Parathyroid adenoma (tissue), 2 donors: ENCODE results near the gene TIMM22.

Experiments used
- H2AFZ ChIP-seq: fragments of 300-600 bp; sonication (generic); one replicate; pipeline ENCODE4 v1.7.0; 2017; ENCODE audit warnings: antibody characterized with exemption, mild to moderate bottlenecking
- H3K27ac ChIP-seq: fragments of 300-600 bp; sonication (generic); one replicate; pipeline ENCODE4 v1.7.0; 2017
- H3K27me3 ChIP-seq: fragments of 300-600 bp; sonication (generic); one replicate; pipeline ENCODE4 v1.7.0; 2017; ENCODE audit warnings: low read length; ENCODE audit not compliant: control insufficient read depth, insufficient read depth
- H3K36me3 ChIP-seq: fragments of 300-600 bp; sonication (generic); one replicate; pipeline ENCODE4 v1.7.0; 2017; ENCODE audit warnings: low read length; ENCODE audit not compliant: control insufficient read depth, insufficient read depth
- H3K4me1 ChIP-seq: fragments of 300-600 bp; sonication (generic); one replicate; pipeline ENCODE4 v1.7.0; 2017; ENCODE audit warnings: control low read depth
- H3K4me2 ChIP-seq: fragments of 300-600 bp; sonication (generic); one replicate; pipeline ENCODE4 v1.7.0; 2017; ENCODE audit warnings: low read length
- H3K4me3 ChIP-seq: fragments of 300-600 bp; sonication (generic); one replicate; pipeline ENCODE4 v1.7.0; 2017; ENCODE audit warnings: low read depth, low read length
- H3K79me2 ChIP-seq: fragments of 300-600 bp; sonication (generic); one replicate; pipeline ENCODE4 v1.7.0; 2017; ENCODE audit warnings: control low read depth
- H3K9ac ChIP-seq: fragments of 300-600 bp; sonication (generic); one replicate; pipeline ENCODE4 v1.7.0; 2017; ENCODE audit warnings: mild to moderate bottlenecking
- H3K9me3 ChIP-seq: fragments of 300-600 bp; sonication (generic); one replicate; pipeline ENCODE4 v1.7.0; 2017; ENCODE audit warnings: low read length; ENCODE audit not compliant: control insufficient read depth
- CTCF ChIP-seq: fragments of 300-600 bp; sonication (generic); IDR thresholded peaks from one replicate; pipeline ENCODE4 v1.7.0; 2017; ENCODE audit warnings: antibody characterized with exemption, mild to moderate bottlenecking
- donor health status: primary hyperparathyroidism.

TIMM22 gene

DNA sequence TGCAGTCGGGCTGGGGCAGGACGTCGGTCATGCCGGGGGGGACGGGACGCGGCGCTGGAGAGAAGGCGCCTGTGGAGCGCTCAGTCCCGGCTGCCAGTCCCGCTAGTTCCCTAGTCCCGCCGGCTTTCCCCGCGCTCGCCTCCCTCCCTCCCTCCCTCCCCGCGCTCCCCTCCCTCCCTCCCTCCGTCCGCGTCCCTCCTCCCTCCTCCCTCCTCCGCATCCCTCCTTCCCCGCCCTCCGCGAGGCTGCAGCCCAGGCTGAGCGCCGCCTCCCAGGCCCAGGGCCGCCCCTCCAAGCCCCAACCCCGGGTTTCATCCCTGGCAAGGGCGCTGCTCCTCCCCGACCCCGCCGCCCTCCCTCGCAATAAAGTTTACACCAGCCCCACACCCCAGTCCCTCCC lies 34.8 kb downstream of the TIMM22 start:
- Histone ChIP-seq H3K4me1 (peaks cover 30% of the 10 kb centered on the region), H3K36me3 (no peaks in the 10 kb centered on the region), H3K9me3 (no peaks in the 10 kb centered on the region), H3K27ac (peak overlapping the region; percentile 93), H2AFZ (peak overlapping the region; percentile 74), H3K79me2 (peaks cover 11% of the 10 kb centered on the region), H3K27me3 (no peaks in the 10 kb centered on the region), H3K4me3 (peak overlapping the region; percentile 53), H3K4me2 (peak overlapping the region; percentile 72), H3K9ac (no peak overlapping the region)
- TF ChIP-seq CTCF, result no peak

DNA sequence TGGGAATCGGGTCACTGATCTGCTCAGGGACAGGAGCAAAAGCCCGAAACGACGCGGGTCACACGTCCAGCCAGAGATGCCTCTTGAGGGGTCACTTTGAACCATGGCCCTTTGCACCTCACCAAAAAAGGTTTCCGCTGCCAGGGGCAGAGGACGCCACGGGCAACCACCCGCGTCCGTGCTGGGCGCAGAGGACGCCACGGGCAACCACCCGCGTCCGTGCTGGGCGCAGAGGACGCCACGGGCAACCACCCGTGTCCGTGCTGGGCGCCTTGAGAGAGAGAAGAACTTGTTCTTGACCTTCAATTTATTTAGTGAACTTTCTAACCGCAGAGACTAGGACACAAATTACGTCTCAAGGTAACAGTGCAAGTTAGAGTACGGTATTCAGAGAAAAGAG lies 35.5 kb downstream of the TIMM22 start:
- peak overlapping the region; percentile 72 for H3K4me2 ChIP-seq
- H3K9me3 ChIP-seq, result no peaks in the 10 kb centered on the region
- H3K9ac ChIP-seq, result no peak overlapping the region
- H3K27ac ChIP-seq, result peak overlapping the region; percentile 93
- no peaks in the 10 kb centered on the region for H3K27me3 ChIP-seq
- H3K4me1 ChIP-seq, result peaks cover 30% of the 10 kb centered on the region
- no peaks in the 10 kb centered on the region for H3K36me3 ChIP-seq
- no peak for TF ChIP-seq CTCF
- peak overlapping the region; percentile 53 for H3K4me3 ChIP-seq
- peak overlapping the region; percentile 20 for H2AFZ ChIP-seq
- H3K79me2 ChIP-seq, result peaks cover 6% of the 10 kb centered on the region

GRCh38 chr17:1033503-1033902 lies 36.6 kb downstream of the TIMM22 start:
- H3K36me3 ChIP-seq, result no peaks in the 10 kb centered on the region
- no peak overlapping the region for H3K4me2 ChIP-seq
- H3K4me3 ChIP-seq, result no peak overlapping the region
- H3K27ac ChIP-seq, result peak overlapping the region; percentile 93
- peaks cover 6% of the 10 kb centered on the region for H3K79me2 ChIP-seq
- no peaks in the 10 kb centered on the region for H3K27me3 ChIP-seq
- no peaks in the 10 kb centered on the region for H3K9me3 ChIP-seq
- peaks cover 30% of the 10 kb centered on the region for H3K4me1 ChIP-seq
- H3K9ac ChIP-seq, result no peak overlapping the region
- no peak for TF ChIP-seq CTCF
- H2AFZ ChIP-seq, result peak overlapping the region; percentile 9

DNA sequence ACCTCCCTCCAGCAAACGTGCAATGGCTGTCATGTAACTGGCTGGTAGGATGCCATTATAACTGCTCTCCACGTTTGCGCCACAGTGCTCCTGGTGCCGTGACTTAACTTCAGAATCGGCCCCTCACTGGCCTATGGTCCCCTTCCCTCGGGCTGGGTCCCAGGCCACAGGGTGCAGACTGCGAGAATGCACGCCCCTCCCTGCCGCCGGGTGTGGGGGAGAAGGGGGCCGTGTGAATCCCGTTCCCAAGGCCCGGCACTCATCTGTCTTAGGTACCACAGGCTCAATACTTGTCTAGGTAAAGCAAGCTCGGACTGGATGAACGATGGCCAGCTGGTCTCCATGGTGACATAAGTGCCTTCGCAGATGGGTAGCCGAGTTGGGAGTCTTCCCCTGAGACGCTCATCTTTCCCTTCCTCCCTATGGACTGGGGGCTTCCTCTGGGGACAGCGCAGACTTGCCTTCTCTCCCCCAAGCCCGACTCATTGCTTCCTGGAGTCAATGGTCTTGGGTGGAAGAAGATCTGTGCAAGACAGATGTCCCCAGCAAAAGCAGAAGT lies 37.8 kb downstream of the TIMM22 start:
- H3K4me1 ChIP-seq, result peaks cover 30% of the 10 kb centered on the region
- H3K79me2 ChIP-seq, result peaks cover 3% of the 10 kb centered on the region
- TF ChIP-seq CTCF, result no peak
- no peaks in the 10 kb centered on the region for H3K36me3 ChIP-seq
- no peaks in the 10 kb centered on the region for H3K9me3 ChIP-seq
- H3K27ac ChIP-seq, result peak overlapping the region; percentile 93
- H3K9ac ChIP-seq, result no peak overlapping the region
- no peak overlapping the region for H3K4me2 ChIP-seq
- no peak overlapping the region for H3K4me3 ChIP-seq
- H3K27me3 ChIP-seq, result no peaks in the 10 kb centered on the region
- no peak overlapping the region for H2AFZ ChIP-seq

GRCh38 chr17:1035546-1036170 lies 38.7 kb downstream of the TIMM22 start:
- H3K27me3 ChIP-seq, result no peaks in the 10 kb centered on the region
- no peak overlapping the region for H3K4me2 ChIP-seq
- no peak overlapping the region for H3K9ac ChIP-seq
- peaks cover 11% of the 10 kb centered on the region for H3K79me2 ChIP-seq
- H2AFZ ChIP-seq, result no peak overlapping the region
- TF ChIP-seq CTCF, result no peak
- no peak overlapping the region for H3K4me3 ChIP-seq
- H3K9me3 ChIP-seq, result no peaks in the 10 kb centered on the region
- no peak overlapping the region for H3K27ac ChIP-seq
- H3K4me1 ChIP-seq, result peaks cover 22% of the 10 kb centered on the region
- no peaks in the 10 kb centered on the region for H3K36me3 ChIP-seq
